ENCODE data around the gene CPEB1. TPM values are rescaled to one million over a fixed set of nuclear protein-coding genes. Genes with fewer than 3 reads are reported as not detected.

The CPEB1 gene
- total and polyA plus RNA-seq, 7 experiments from 2014 or later, result 0.07 to 1.0 (median 0.35) TPM; not detected in 1

GRCh38 chr15:82556315-82557035, 90.7 kb downstream of the CPEB1 start:
- Histone ChIP-seq H3K36me3 (ENCODE audit: control insufficient read depth in 2 of 3, insufficient read depth in 3 of 3, low read length in 3 of 3) (no peaks in the 10 kb centered on the region), H3K27me3 (ENCODE audit: control insufficient read depth in 2 of 2, insufficient read depth in 2 of 2, low read length in 2 of 2) (no peaks in the 10 kb centered on the region), H3K4me3 (ENCODE audit: low read length) (no peak overlapping the region), H3K9me3 (ENCODE audit: control insufficient read depth in 2 of 3, low read length in 3 of 3) (no peaks in the 10 kb centered on the region), H3K27ac (ENCODE audit: low read depth, low read length) (no peak overlapping the region), H3K4me1 (ENCODE audit: control insufficient read depth in 2 of 2, insufficient read depth in 2 of 2, low read length in 2 of 2) (no peaks in the 10 kb centered on the region)
- Mint-ChIP-seq H3K27me3 (peaks cover 0 to 38% (median 4%) of the 10 kb centered on the region in 5 donors), H3K4me1 (no peaks in the 10 kb centered on the region), H3K27ac (no peak overlapping the region), H3K36me3 (no peaks in the 10 kb centered on the region), H3K4me3 (no peak overlapping the region), H3K9me3 (no peaks in the 10 kb centered on the region)
- intact Hi-C loops (cut with micrococcal nuclease), result loop anchor here in 1 of 2 donors (5.0 kb wide), 1 partner anchor 436 kb away; no protein-coding TSS in a partner anchor
- DNase-seq (no peak), ATAC-seq (no peak)
- ChIA-PET CTCF (no interaction called here), POLR2A (no interaction called here)

DNA sequence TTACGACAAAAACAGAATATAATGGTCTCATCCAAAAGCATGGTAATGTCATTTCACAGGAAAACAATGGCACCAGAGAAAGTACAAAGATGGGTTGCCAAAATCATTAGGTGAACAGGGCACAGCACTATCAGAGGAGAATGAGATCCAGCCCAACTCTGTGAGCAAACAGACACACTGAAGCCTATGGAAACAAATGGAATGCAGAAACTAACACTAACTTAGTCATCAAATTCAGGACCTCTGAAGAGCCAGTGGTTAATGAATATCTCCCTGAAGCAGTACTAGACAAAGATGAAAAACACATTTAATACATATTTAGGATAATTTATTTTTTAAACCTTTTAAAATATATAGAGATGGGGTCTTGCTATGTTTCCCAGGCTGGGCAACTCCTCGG, 92.3 kb downstream of the CPEB1 start:
- H3K27ac ChIP-seq (ENCODE audit: low read depth, low read length), result no peak overlapping the region
- Mint-ChIP-seq H3K27ac (no peak overlapping the region), H3K27me3 (peaks cover 0 to 38% (median 4%) of the 10 kb centered on the region in 5 donors), H3K4me3 (no peak overlapping the region), H3K36me3 (no peaks in the 10 kb centered on the region), H3K4me1 (no peaks in the 10 kb centered on the region), H3K9me3 (no peaks in the 10 kb centered on the region)
- POLR2A ChIA-PET, result no interaction called here
- ATAC-seq, result no peak
- H3K4me3 ChIP-seq (ENCODE audit: low read length), result no peak overlapping the region
- DNase-seq, result no peak
- CTCF ChIA-PET, result no interaction called here
- no peaks in the 10 kb centered on the region for H3K27me3 ChIP-seq (ENCODE audit: control insufficient read depth in 2 of 2, insufficient read depth in 2 of 2, low read length in 2 of 2)
- H3K9me3 ChIP-seq (ENCODE audit: control insufficient read depth in 2 of 3, low read length in 3 of 3), result no peaks in the 10 kb centered on the region
- no peaks in the 10 kb centered on the region for H3K36me3 ChIP-seq (ENCODE audit: control insufficient read depth in 2 of 3, insufficient read depth in 3 of 3, low read length in 3 of 3)
- H3K4me1 ChIP-seq (ENCODE audit: control insufficient read depth in 2 of 2, insufficient read depth in 2 of 2, low read length in 2 of 2), result no peaks in the 10 kb centered on the region
- intact Hi-C loops (cut with micrococcal nuclease), result loop anchor here in 1 of 2 donors (5.0 kb wide), 1 partner anchor 437 kb away; no protein-coding TSS in a partner anchor

DNA sequence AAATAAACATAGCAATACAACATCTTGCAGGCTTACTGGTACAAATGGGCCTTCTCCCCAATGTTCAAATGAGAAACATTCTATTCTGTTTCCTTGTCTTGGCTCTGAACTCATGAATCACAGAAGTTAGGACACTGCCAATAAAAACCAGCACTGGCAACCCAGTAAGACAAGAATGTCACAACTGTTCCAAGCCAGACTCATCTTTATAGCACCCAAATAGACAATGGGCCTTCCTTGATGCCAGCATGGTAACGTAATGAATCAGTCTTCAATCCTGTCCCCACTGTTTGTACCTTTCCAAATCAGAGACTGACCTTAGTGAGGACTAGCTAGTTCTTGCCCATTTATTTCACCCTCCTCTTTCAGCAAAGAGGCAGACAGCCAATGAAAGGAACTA, 92.8 kb downstream of the CPEB1 start:
- Histone ChIP-seq H3K9me3 (ENCODE audit: control insufficient read depth in 2 of 3, low read length in 3 of 3) (no peaks in the 10 kb centered on the region), H3K4me1 (ENCODE audit: control insufficient read depth in 2 of 2, insufficient read depth in 2 of 2, low read length in 2 of 2) (no peaks in the 10 kb centered on the region), H3K27me3 (ENCODE audit: control insufficient read depth in 2 of 2, insufficient read depth in 2 of 2, low read length in 2 of 2) (no peaks in the 10 kb centered on the region), H3K36me3 (ENCODE audit: control insufficient read depth in 2 of 3, insufficient read depth in 3 of 3, low read length in 3 of 3) (no peaks in the 10 kb centered on the region), H3K4me3 (ENCODE audit: low read length) (no peak overlapping the region), H3K27ac (ENCODE audit: low read depth, low read length) (no peak overlapping the region)
- ATAC-seq (no peak), DNase-seq (no peak)
- Mint-ChIP-seq H3K36me3 (no peaks in the 10 kb centered on the region), H3K27me3 (peaks cover 0 to 38% (median 4%) of the 10 kb centered on the region in 5 donors), H3K4me3 (no peak overlapping the region), H3K27ac (no peak overlapping the region), H3K9me3 (no peaks in the 10 kb centered on the region), H3K4me1 (no peaks in the 10 kb centered on the region)
- ChIA-PET POLR2A (no interaction called here), CTCF (no interaction called here)
- intact Hi-C loops (cut with micrococcal nuclease), result no loop called here

- no peak for DNase-seq
- Mint-ChIP-seq H3K4me1 (no peaks in the 10 kb centered on the region), H3K4me3 (no peak overlapping the region), H3K27ac (no peak overlapping the region), H3K27me3 (peaks cover 0 to 38% (median 4%) of the 10 kb centered on the region in 5 donors), H3K9me3 (no peaks in the 10 kb centered on the region), H3K36me3 (no peaks in the 10 kb centered on the region)
- no peak for ATAC-seq
- no peaks in the 10 kb centered on the region for H3K36me3 ChIP-seq (ENCODE audit: control insufficient read depth in 2 of 3, insufficient read depth in 3 of 3, low read length in 3 of 3)
- H3K9me3 ChIP-seq (ENCODE audit: control insufficient read depth in 2 of 3, low read length in 3 of 3), result no peaks in the 10 kb centered on the region
- POLR2A ChIA-PET, result no interaction called here
- no peaks in the 10 kb centered on the region for H3K4me1 ChIP-seq (ENCODE audit: control insufficient read depth in 2 of 2, insufficient read depth in 2 of 2, low read length in 2 of 2)
- H3K4me3 ChIP-seq (ENCODE audit: low read length), result no peak overlapping the region
- no peaks in the 10 kb centered on the region for H3K27me3 ChIP-seq (ENCODE audit: control insufficient read depth in 2 of 2, insufficient read depth in 2 of 2, low read length in 2 of 2)
- CTCF ChIA-PET, result interaction anchor here (1.2 kb wide), 1 partner anchor 23 kb away, joined by 3 read pairs; no protein-coding TSS in a partner anchor
- no peak overlapping the region for H3K27ac ChIP-seq (ENCODE audit: low read depth, low read length)
- intact Hi-C loops (cut with micrococcal nuclease), result no loop called here
These were observed 93.3 kb downstream of the CPEB1 start for GRCh38 chr15:82553846-82554245.

GRCh38 chr15:82552861-82553260, 94.3 kb downstream of the CPEB1 start:
- intact Hi-C loops (cut with micrococcal nuclease), result no loop called here
- Mint-ChIP-seq H3K9me3 (no peaks in the 10 kb centered on the region), H3K27ac (no peak overlapping the region), H3K4me1 (no peaks in the 10 kb centered on the region), H3K27me3 (peaks cover 0 to 36% (median 4%) of the 10 kb centered on the region in 5 donors), H3K36me3 (no peaks in the 10 kb centered on the region), H3K4me3 (no peak overlapping the region)
- H3K4me1 ChIP-seq (ENCODE audit: control insufficient read depth in 2 of 2, insufficient read depth in 2 of 2, low read length in 2 of 2), result no peaks in the 10 kb centered on the region
- no peaks in the 10 kb centered on the region for H3K27me3 ChIP-seq (ENCODE audit: control insufficient read depth in 2 of 2, insufficient read depth in 2 of 2, low read length in 2 of 2)
- no peak overlapping the region for H3K27ac ChIP-seq (ENCODE audit: low read depth, low read length)
- H3K9me3 ChIP-seq (ENCODE audit: control insufficient read depth in 2 of 3, low read length in 3 of 3), result no peaks in the 10 kb centered on the region
- ChIA-PET CTCF (interaction anchor here (1.2 kb wide), 1 partner anchor 22 kb away, joined by 3 read pairs; no protein-coding TSS in a partner anchor), POLR2A (no interaction called here)
- ATAC-seq (no peak), DNase-seq (no peak)
- H3K36me3 ChIP-seq (ENCODE audit: control insufficient read depth in 2 of 3, insufficient read depth in 3 of 3, low read length in 3 of 3), result no peaks in the 10 kb centered on the region
- no peak overlapping the region for H3K4me3 ChIP-seq (ENCODE audit: low read length)

- Mint-ChIP-seq H3K27me3 (peaks cover 0 to 32% (median 3%) of the 10 kb centered on the region in 5 donors), H3K4me1 (no peaks in the 10 kb centered on the region), H3K9me3 (no peaks in the 10 kb centered on the region), H3K4me3 (no peak overlapping the region), H3K36me3 (no peaks in the 10 kb centered on the region), H3K27ac (no peak overlapping the region)
- intact Hi-C loops (cut with micrococcal nuclease), result no loop called here
- DNase-seq (no peak), ATAC-seq (no peak)
- H3K27ac ChIP-seq (ENCODE audit: low read depth, low read length), result no peak overlapping the region
- H3K36me3 ChIP-seq (ENCODE audit: control insufficient read depth in 2 of 3, insufficient read depth in 3 of 3, low read length in 3 of 3), result no peaks in the 10 kb centered on the region
- no peak overlapping the region for H3K4me3 ChIP-seq (ENCODE audit: low read length)
- ChIA-PET CTCF (no interaction called here), POLR2A (no interaction called here)
- H3K27me3 ChIP-seq (ENCODE audit: control insufficient read depth in 2 of 2, insufficient read depth in 2 of 2, low read length in 2 of 2), result no peaks in the 10 kb centered on the region
- H3K9me3 ChIP-seq (ENCODE audit: control insufficient read depth in 2 of 3, low read length in 3 of 3), result no peaks in the 10 kb centered on the region
- H3K4me1 ChIP-seq (ENCODE audit: control insufficient read depth in 2 of 2, insufficient read depth in 2 of 2, low read length in 2 of 2), result no peaks in the 10 kb centered on the region
These were observed 95.4 kb downstream of the CPEB1 start for GRCh38 chr15:82551646-82552247.
